ENCODE measurements around the gene BBOX1. TPM values are rescaled to one million over a fixed set of nuclear protein-coding genes. Genes with fewer than 3 reads are reported as not detected.
"Not testable (repeated sequence)": the region's sequence is repeated elsewhere in the genome, so short reads cannot be mapped to it uniquely, and the experiment has no call there.

Gene BBOX1
- total RNA-seq, 1 donor from 2014 or later = not detected

DNA sequence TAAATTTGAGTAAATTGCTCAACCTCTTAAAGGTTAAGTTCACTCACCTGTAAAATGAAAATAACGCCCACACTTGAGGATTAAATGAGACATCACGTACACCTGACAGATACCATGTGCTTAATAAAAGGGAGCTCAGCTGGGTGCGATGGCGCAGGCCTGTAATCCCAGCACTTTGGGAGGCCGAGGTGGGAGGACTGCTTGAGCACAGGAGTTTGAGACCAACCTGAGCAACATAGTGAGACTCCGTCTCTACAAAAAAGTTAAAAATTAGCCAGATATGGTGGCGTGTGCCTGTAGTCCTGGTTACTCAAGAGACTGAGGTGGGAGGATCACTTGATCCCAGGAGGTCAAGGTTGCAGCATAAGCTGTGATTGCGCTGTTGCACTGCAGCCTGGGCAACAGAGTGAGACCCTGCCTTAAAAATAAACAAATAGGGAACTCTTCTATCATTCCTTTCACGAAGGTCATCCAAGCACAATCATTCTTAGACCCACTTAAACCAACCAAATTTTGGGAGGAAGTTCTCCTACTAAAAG is 134.1 kb downstream of the BBOX1 start:
- no peaks in the 10 kb centered on the region for H3K9me3 ChIP-seq (ENCODE audit: low read depth)
- no peak for DNase-seq (ENCODE audit: low spot score)
- no peak overlapping the region for H3K4me3 ChIP-seq
- Mint-ChIP-seq H3K27ac (no peak overlapping the region), H3K4me1 (no peaks in the 10 kb centered on the region), H3K9me3 (peaks cover 2% of the 10 kb centered on the region), H3K27me3 (ENCODE audit: insufficient read depth, low read depth) (peaks cover 6% of the 10 kb centered on the region), H3K36me3 (no peaks in the 10 kb centered on the region), H3K4me3 (no peak overlapping the region)
- no peaks in the 10 kb centered on the region for H3K27me3 ChIP-seq
- H3K36me3 ChIP-seq = no peaks in the 10 kb centered on the region
- no peak overlapping the region for H3K4me2 ChIP-seq
- H3K79me2 ChIP-seq (ENCODE audit: low read depth) = no peaks in the 10 kb centered on the region
- TF ChIP-seq EZH2 (IDR thresholded peaks at IDR 0.05) = no peak
- TF ChIP-seq, protein P1, sequence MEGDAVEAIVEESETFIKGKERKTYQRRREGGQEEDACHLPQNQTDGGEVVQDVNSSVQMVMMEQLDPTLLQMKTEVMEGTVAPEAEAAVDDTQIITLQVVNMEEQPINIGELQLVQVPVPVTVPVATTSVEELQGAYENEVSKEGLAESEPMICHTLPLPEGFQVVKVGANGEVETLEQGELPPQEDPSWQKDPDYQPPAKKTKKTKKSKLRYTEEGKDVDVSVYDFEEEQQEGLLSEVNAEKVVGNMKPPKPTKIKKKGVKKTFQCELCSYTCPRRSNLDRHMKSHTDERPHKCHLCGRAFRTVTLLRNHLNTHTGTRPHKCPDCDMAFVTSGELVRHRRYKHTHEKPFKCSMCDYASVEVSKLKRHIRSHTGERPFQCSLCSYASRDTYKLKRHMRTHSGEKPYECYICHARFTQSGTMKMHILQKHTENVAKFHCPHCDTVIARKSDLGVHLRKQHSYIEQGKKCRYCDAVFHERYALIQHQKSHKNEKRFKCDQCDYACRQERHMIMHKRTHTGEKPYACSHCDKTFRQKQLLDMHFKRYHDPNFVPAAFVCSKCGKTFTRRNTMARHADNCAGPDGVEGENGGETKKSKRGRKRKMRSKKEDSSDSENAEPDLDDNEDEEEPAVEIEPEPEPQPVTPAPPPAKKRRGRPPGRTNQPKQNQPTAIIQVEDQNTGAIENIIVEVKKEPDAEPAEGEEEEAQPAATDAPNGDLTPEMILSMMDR (IDR thresholded peaks at IDR 0.05) = no peak
- TF ChIP-seq EZH2phosphoT487 (IDR thresholded peaks at IDR 0.05) = no peak
- H3K27ac ChIP-seq = no peak overlapping the region
- no peak overlapping the region for H2AFZ ChIP-seq (replicated peaks)
- no peak overlapping the region for H3K9ac ChIP-seq
- no peaks in the 10 kb centered on the region for H3K4me1 ChIP-seq
- H3F3A ChIP-seq (ENCODE audit: low read depth) = no peaks in the 10 kb centered on the region
- no peaks in the 10 kb centered on the region for H4K20me1 ChIP-seq (ENCODE audit: low read depth)

DNA sequence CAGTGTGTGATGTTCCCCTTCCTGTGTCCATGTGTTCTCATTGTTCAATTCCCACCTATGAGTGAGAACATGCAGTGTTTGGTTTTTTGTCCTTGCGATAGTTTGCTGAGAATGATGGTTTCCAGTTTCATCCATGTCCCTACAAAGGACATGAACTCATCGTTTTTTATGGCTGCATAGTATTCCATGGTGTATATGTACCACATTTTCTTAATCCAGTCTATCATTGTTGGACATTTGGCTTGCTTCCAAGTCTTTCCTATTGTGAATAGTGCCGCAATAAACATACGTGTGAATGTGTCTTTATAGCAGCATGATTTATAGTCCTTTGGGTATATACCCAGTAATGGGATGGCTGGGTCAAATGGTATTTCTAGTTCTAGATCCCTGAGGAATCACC is 134.9 kb downstream of the BBOX1 start:
- not testable (repeated sequence) for H3F3A ChIP-seq (ENCODE audit: low read depth); H3K9me3 ChIP-seq (ENCODE audit: low read depth); H3K9ac ChIP-seq; H3K36me3 Mint-ChIP-seq; DNase-seq (ENCODE audit: low spot score); H4K20me1 ChIP-seq (ENCODE audit: low read depth); H3K27ac ChIP-seq; H3K27ac Mint-ChIP-seq; H2AFZ ChIP-seq (replicated peaks); H3K27me3 ChIP-seq; H3K4me1 Mint-ChIP-seq; H3K9me3 Mint-ChIP-seq; H3K4me1 ChIP-seq; H3K27me3 Mint-ChIP-seq (ENCODE audit: insufficient read depth, low read depth); H3K4me3 Mint-ChIP-seq; H3K79me2 ChIP-seq (ENCODE audit: low read depth); H3K4me3 ChIP-seq; H3K36me3 ChIP-seq; H3K4me2 ChIP-seq

Other genes with a start within 250 kb of the BBOX1 start
- gene FIBIN, start 46.7 kb upstream of the BBOX1 start, total RNA-seq (ENCODE audit: low replicate concordance) = 0.09 TPM in 1 of 2 replicates, not detected in the other

Data from neural progenitor cell (in vitro differentiated cells).